B cell (primary cell): Measurements from ENCODE around the gene STPG1. TPM values are rescaled to one million over a fixed set of nuclear protein-coding genes. Genes with fewer than 3 reads are reported as not detected.

Source experiments
- ATAC-seq: fragments of 200-7000 bp; cut with Tn5 transposase; one replicate; pipeline ENCODE4 v1.10.0; 2021; ENCODE audit warnings: low read depth, mild to moderate bottlenecking, moderate number of reproducible peaks, moderate library complexity
- CTCF ChIA-PET: fragments of 350-600 bp; sonication (Branson Sonifier 250); formaldehyde crosslinking; loops from one replicate; lab custom pipeline; 2021; ENCODE audit warnings: antibody characterized with exemption, inconsistent platforms; lab: Charles Lee
- POLR2A ChIA-PET: fragments of 350-600 bp; sonication (Branson Sonifier 250); formaldehyde crosslinking; loops from one replicate; lab custom pipeline; 2021; ENCODE audit warnings: antibody characterized with exemption; lab: Charles Lee
- DNase-seq: peaks from one replicate; pipeline ENCODE4 v3.0.0; 2013
- H2AFZ ChIP-seq: 2 replicates; pipeline ENCODE4 v1.6.1; 2012; ENCODE audit warnings: mild to moderate bottlenecking, low read depth, low read length; ENCODE audit not compliant: insufficient read depth, poor library complexity, severe bottlenecking
- H3K27ac ChIP-seq, 2 donors: 1 replicate in 1 of 2; 2 replicates in 1 of 2; pipeline ENCODE4 v1.5.1; 2012 to 2013; ENCODE audit warnings: low read length in 2 of 2, mild to moderate bottlenecking in 2 of 2, moderate library complexity in 1 of 2
- H3K27me3 ChIP-seq, 4 experiments: fragments of 200-600 bp in 1 of 4; sonication (generic) in 1 of 4; replicated peaks in 1 of 4; 1 replicate in 2 of 4; 2 replicates in 2 of 4; pipeline versions ENCODE4 v1.6.1 to v1.7.0; 2013 to 2016; ENCODE audit warnings: low read length in 3 of 4, mild to moderate bottlenecking in 2 of 4, mixed read lengths in 1 of 4, moderate library complexity in 1 of 4; ENCODE audit not compliant: insufficient read depth in 4 of 4, control insufficient read depth in 3 of 4; ENCODE audit errors: control extremely low read depth in 1 of 4
- H3K36me3 ChIP-seq, 2 experiments: replicated peaks in 1 of 2; 1 replicate in 1 of 2; 2 replicates in 1 of 2; pipeline versions ENCODE4 v1.6.1 to v1.7.1; 2013; ENCODE audit warnings: low read length in 1 of 2; ENCODE audit not compliant: insufficient read depth in 2 of 2, control insufficient read depth in 1 of 2; ENCODE audit errors: control extremely low read depth in 1 of 2, extremely low read depth in 1 of 2
- H3K4me1 ChIP-seq, 2 donors: fragments of 200-600 bp in 1 of 2; sonication (generic) in 1 of 2; 1 replicate in 1 of 2; 2 replicates in 1 of 2; pipeline versions ENCODE4 v1.5.1 to v1.6.1; 2013 to 2017; ENCODE audit warnings: low read length in 2 of 2; ENCODE audit not compliant: control insufficient read depth in 2 of 2, insufficient read depth in 2 of 2
- H3K4me2 ChIP-seq: replicated peaks from 2 replicates; pipeline ENCODE3; 2012; ENCODE audit warnings: mild to moderate bottlenecking, low read depth, low read length; ENCODE audit not compliant: poor library complexity, severe bottlenecking
- H3K4me3 ChIP-seq, 5 experiments: fragments of 200-600 bp in 1 of 5; sonication (generic) in 1 of 5; 1 replicate in 3 of 5; 2 replicates in 2 of 5; pipeline versions ENCODE4 v1.5.1 to v1.7.0; 2011 to 2016; ENCODE audit warnings: low read length in 4 of 5, mild to moderate bottlenecking in 4 of 5, low read depth in 2 of 5, control low read depth in 1 of 5, moderate library complexity in 1 of 5; ENCODE audit not compliant: insufficient read depth in 1 of 5; ENCODE audit errors: control extremely low read depth in 1 of 5, extremely low read depth in 1 of 5
- H3K79me2 ChIP-seq: fragments of 200-600 bp; sonication (generic); one replicate; pipeline ENCODE4 v1.6.0; 2016; ENCODE audit warnings: low read length; ENCODE audit not compliant: control insufficient read depth, insufficient read depth
- H3K9ac ChIP-seq: fragments of 200-600 bp; sonication (generic); 2 replicates; pipeline ENCODE4 v1.6.1; 2017; ENCODE audit warnings: mild to moderate bottlenecking, low read length, moderate library complexity
- H3K9me3 ChIP-seq, 3 donors: one replicate each; pipeline versions ENCODE4 v1.6.1 to v1.7.1; 2013; ENCODE audit warnings: low read length in 2 of 3; ENCODE audit not compliant: control insufficient read depth in 2 of 3, insufficient read depth in 1 of 3; ENCODE audit errors: control extremely low read depth in 1 of 3
- H4K20me1 ChIP-seq: 2 replicates; pipeline ENCODE4 v1.6.0; 2012; ENCODE audit warnings: mild to moderate bottlenecking, low read length; ENCODE audit not compliant: insufficient read depth, control insufficient read depth, poor library complexity, severe bottlenecking
- H3K27ac Mint-ChIP-seq: one replicate; pipeline ENCODE4 v1.8.0; 2021; ENCODE audit warnings: mixed read lengths
- H3K27me3 Mint-ChIP-seq: one replicate; pipeline ENCODE4 v1.8.0; 2021; ENCODE audit warnings: mixed read lengths
- H3K4me1 Mint-ChIP-seq: one replicate; pipeline ENCODE4 v1.8.0; 2021; ENCODE audit warnings: mixed read lengths
- H3K4me3 Mint-ChIP-seq: one replicate; pipeline ENCODE4 v1.8.0; 2021; ENCODE audit warnings: mixed read lengths
- H3K9me3 Mint-ChIP-seq: one replicate; pipeline ENCODE4 v1.8.0; 2022; ENCODE audit warnings: mixed read lengths; ENCODE audit not compliant: insufficient read depth
- CTCF ChIP-seq: fragments of 200-600 bp; IDR thresholded peaks from one replicate; pipeline ENCODE4 v1.8.0; 2022; ENCODE audit warnings: antibody characterized with exemption, mild to moderate bottlenecking
- EZH2 ChIP-seq: IDR thresholded peaks from 2 replicates; pipeline ENCODE4 v1.6.1; 2012; ENCODE audit warnings: borderline replicate concordance, low read depth, mild to moderate bottlenecking, moderate library complexity, low read length; ENCODE audit not compliant: insufficient read depth, poor library complexity, severe bottlenecking
- WGBS: methylation state at CpG from one replicate; pipeline ENCODE4 v1.1.5; 2013; ENCODE audit warnings: missing lambda C conversion rate; ENCODE audit not compliant: insufficient coverage; 5-methylcytosine and 5-hydroxymethylcytosine counted together
- intact Hi-C: fragments of 100-400 bp; cut with micrococcal nuclease; formaldehyde crosslinking; loops from one replicate; pipeline ENCODE4 v1.10.0; 2022
- polyA plus RNA-seq: library from polyadenylated mRNA; depleted of rRNA; stranded (reverse); fragments of >200 nt; gene quantifications from 2 replicates; pipeline ENCODE4 v1.2.3, GENCODE V29; 2012
- total RNA-seq, 2 donors: library from RNA; stranded (reverse); fragments of 120-200 nt in 1 of 2; gene quantifications; 1 replicate in 1 of 2; 2 replicates in 1 of 2; pipeline versions ENCODE4 v1.2.3 to v1.2.4, GENCODE V29; 2013 to 2022

The STPG1 gene
- total and polyA plus RNA-seq, 2 donors (not counting 1 experiment from before 2014, with no cell fraction given), result 4.6 to 6.1 TPM

DNA sequence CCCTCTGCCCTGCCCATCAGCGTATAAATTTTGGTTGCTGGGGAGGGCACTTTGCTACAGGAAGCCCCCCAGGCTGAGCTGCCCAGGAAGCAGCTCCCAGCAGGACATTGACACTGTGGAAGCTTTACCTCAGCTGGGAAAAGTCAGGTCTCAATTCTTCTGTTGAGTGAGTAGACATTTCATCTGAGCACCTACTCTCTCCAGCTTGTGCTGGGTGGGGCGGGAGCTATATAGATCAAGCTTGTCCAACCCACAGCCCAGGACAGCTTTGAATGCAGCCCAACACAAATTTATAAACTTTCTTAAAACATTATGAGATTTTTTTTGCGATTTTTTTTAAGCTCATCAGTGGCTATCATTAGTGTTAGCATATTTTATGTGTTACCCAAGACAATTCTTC lies 11.4 kb upstream of the STPG1 start:
- TF ChIP-seq EZH2 (no peak), CTCF (no peak)
- DNase-seq (no peak), ATAC-seq (no peak)
- WGBS, result 100% methylated on average over 1 of the region's 3 CpGs
- H3K4me2 ChIP-seq, result no peak overlapping the region
- H3K4me1 ChIP-seq, result no peaks in the 10 kb centered on the region
- H3K79me2 ChIP-seq, result peaks cover 67% of the 10 kb centered on the region
- H3K36me3 ChIP-seq, result peaks cover 1 to 57% of the 10 kb centered on the region in 2 experiments
- peaks cover 3% of the 10 kb centered on the region for H3K4me1 Mint-ChIP-seq
- H3K27ac ChIP-seq, result no peak overlapping the region
- H3K4me3 Mint-ChIP-seq, result no peak overlapping the region
- no peaks in the 10 kb centered on the region for H3K9me3 ChIP-seq
- H3K27ac Mint-ChIP-seq, result no peak overlapping the region
- no peaks in the 10 kb centered on the region for H3K27me3 Mint-ChIP-seq
- intact Hi-C loops, result no loop called here
- no peaks in the 10 kb centered on the region for H3K9me3 Mint-ChIP-seq
- no peak overlapping the region for H3K9ac ChIP-seq
- H3K27me3 ChIP-seq, result no peaks in the 10 kb centered on the region
- ChIA-PET CTCF (interaction anchor here (0.7 to 3.5 kb wide), 4 partner anchors 9 to 226 kb away, joined by 3 to 20 read pairs (median 8); partner anchors contain the start of gene NIPAL3), POLR2A (interaction anchor here (1.7 kb wide), 1 partner anchor 8 kb away, joined by 9 read pairs; no protein-coding TSS in a partner anchor)
- H2AFZ ChIP-seq, result no peak overlapping the region
- peaks cover 33% of the 10 kb centered on the region for H4K20me1 ChIP-seq
- H3K4me3 ChIP-seq, result no peak overlapping the region

- Histone ChIP-seq H2AFZ (no peak overlapping the region), H3K79me2 (peaks cover 72% of the 10 kb centered on the region), H3K27ac (no peak overlapping the region), H3K9me3 (no peaks in the 10 kb centered on the region), H4K20me1 (peaks cover 40% of the 10 kb centered on the region), H3K27me3 (no peaks in the 10 kb centered on the region), H3K36me3 (peaks cover 1 to 65% of the 10 kb centered on the region in 2 experiments), H3K4me2 (no peak overlapping the region), H3K4me3 (no peak overlapping the region), H3K4me1 (no peaks in the 10 kb centered on the region), H3K9ac (no peak overlapping the region)
- WGBS, result 83% methylated on average over 4 of the region's 5 CpGs
- no peaks in the 10 kb centered on the region for H3K27me3 Mint-ChIP-seq
- ChIA-PET CTCF (interaction anchor here (0.7 to 3.5 kb wide), 4 partner anchors 9 to 222 kb away, joined by 3 to 20 read pairs (median 8); partner anchors contain the start of genes NIPAL3 and STPG1), POLR2A (no interaction called here)
- peaks cover under 1% of the 10 kb centered on the region for H3K4me1 Mint-ChIP-seq
- DNase-seq (no peak), ATAC-seq (no peak)
- H3K9me3 Mint-ChIP-seq, result no peaks in the 10 kb centered on the region
- TF ChIP-seq EZH2 (no peak), CTCF (no peak)
- no peak overlapping the region for H3K4me3 Mint-ChIP-seq
- intact Hi-C loops, result no loop called here
- no peak overlapping the region for H3K27ac Mint-ChIP-seq
Measured at GRCh38 chr1:24424207-24424606, 10.6 kb upstream of the STPG1 start.
